MM.1S (cell line): ENCODE measurements around the gene PLCH1.

Source experiments
- DNase-seq: peaks from one replicate; pipeline ENCODE4 v3.0.0-alpha.2; 2015
- H2AFZ ChIP-seq: fragments of 300-600 bp; sonication (generic); 2 replicates; pipeline ENCODE4 v1.6.0; 2016; ENCODE audit warnings: antibody characterized with exemption, low read length
- H3F3A ChIP-seq: fragments of 300-600 bp; sonication (generic); 2 replicates; pipeline ENCODE4 v1.6.1; 2016; ENCODE audit warnings: mild to moderate bottlenecking, antibody characterized with exemption, low read length, moderate library complexity, mixed read lengths; ENCODE audit not compliant: insufficient read depth
- H3K27ac ChIP-seq: fragments of 300-600 bp; sonication (generic); 2 replicates; pipeline ENCODE4 v1.5.1; 2016; ENCODE audit warnings: mild to moderate bottlenecking, low read length
- H3K27me3 ChIP-seq: fragments of 300-600 bp; sonication (generic); replicated peaks from 2 replicates; pipeline ENCODE4 v1.6.0; 2016; ENCODE audit warnings: low read length; ENCODE audit not compliant: insufficient read depth
- H3K36me3 ChIP-seq: fragments of 300-600 bp; sonication (generic); replicated peaks from 2 replicates; pipeline ENCODE4 v1.6.1; 2016; ENCODE audit warnings: mild to moderate bottlenecking, low read length, mixed read lengths; ENCODE audit not compliant: insufficient read depth
- H3K4me1 ChIP-seq: fragments of 300-600 bp; sonication (generic); 2 replicates; pipeline ENCODE4 v1.6.1; 2016; ENCODE audit warnings: low read length, mixed read lengths
- H3K4me2 ChIP-seq: fragments of 300-600 bp; sonication (generic); 2 replicates; pipeline ENCODE4 v1.6.0; 2016; ENCODE audit warnings: low read depth, low read length
- H3K4me3 ChIP-seq: fragments of 300-600 bp; sonication (generic); 2 replicates; pipeline ENCODE4 v1.5.1; 2016; ENCODE audit warnings: low read length, mixed read lengths
- H3K79me2 ChIP-seq: fragments of 300-600 bp; sonication (generic); 2 replicates; pipeline ENCODE4 v1.6.1; 2016; ENCODE audit warnings: mixed run types, low read length, mixed read lengths
- H3K9ac ChIP-seq: fragments of 300-600 bp; sonication (generic); 2 replicates; pipeline ENCODE4 v1.6.1; 2016; ENCODE audit warnings: low read length, mixed read lengths
- H3K9me2 ChIP-seq: fragments of 300-600 bp; sonication (generic); replicated peaks from 2 replicates; pipeline ENCODE4 v1.6.1; 2016; ENCODE audit warnings: mild to moderate bottlenecking, low read length, mixed read lengths; ENCODE audit not compliant: insufficient read depth
- H3K9me3 ChIP-seq: fragments of 300-600 bp; sonication (generic); replicated peaks from 2 replicates; pipeline ENCODE4 v1.6.1; 2016; ENCODE audit warnings: mild to moderate bottlenecking, low read length, mixed read lengths; ENCODE audit not compliant: insufficient read depth
- H4K20me1 ChIP-seq: fragments of 300-600 bp; sonication (generic); 2 replicates; pipeline ENCODE4 v1.6.1; 2016; ENCODE audit warnings: mild to moderate bottlenecking, low read length, moderate library complexity, mixed read lengths; ENCODE audit not compliant: insufficient read depth
- EZH2 ChIP-seq: fragments of 300-600 bp; sonication (generic); optimal IDR thresholded peaks from 2 replicates; pipeline ENCODE3; 2017; ENCODE audit warnings: low read depth, mild to moderate bottlenecking, antibody characterized with exemption, low read length, mixed read lengths
- EZH2phosphoT487 ChIP-seq: fragments of 300-600 bp; sonication (generic); IDR thresholded peaks from 2 replicates; pipeline ENCODE4 v1.6.1; 2018; ENCODE audit warnings: antibody characterized with exemption, low read length
- TF ChIP-seq, protein P1 (sequence below): fragments of 300-600 bp; sonication (generic); IDR thresholded peaks from 2 replicates; pipeline ENCODE4 v1.5.1; 2016; ENCODE audit warnings: antibody characterized with exemption, low read length, mixed read lengths

Gene PLCH1

DNA sequence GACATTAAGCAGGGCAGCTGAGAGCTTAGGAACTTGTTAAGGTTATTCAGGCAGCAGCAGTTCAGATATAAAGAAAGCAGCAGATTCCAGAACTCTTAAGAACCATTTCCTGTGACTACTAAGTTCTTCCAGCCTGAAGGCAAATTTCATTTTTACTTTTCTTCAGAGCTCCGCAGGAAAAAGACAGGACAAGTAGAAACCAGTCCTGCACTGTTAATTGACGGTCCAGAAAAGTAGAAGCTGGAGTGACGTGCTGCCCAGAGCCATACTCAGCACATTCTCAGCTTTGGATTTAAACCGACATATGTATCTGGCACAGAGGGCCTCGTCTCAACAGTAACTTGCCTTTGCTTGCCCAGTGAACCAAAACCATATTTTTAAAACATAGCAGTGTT, 232.0 kb downstream of the PLCH1 start:
- no peak overlapping the region for H3K27ac ChIP-seq
- no peaks in the 10 kb centered on the region for H4K20me1 ChIP-seq
- H3K36me3 ChIP-seq = no peaks in the 10 kb centered on the region
- H3K9me3 ChIP-seq = no peaks in the 10 kb centered on the region
- no peak overlapping the region for H3K9ac ChIP-seq
- no peaks in the 10 kb centered on the region for H3F3A ChIP-seq
- no peak overlapping the region for H3K4me3 ChIP-seq
- H2AFZ ChIP-seq = no peak overlapping the region
- TF ChIP-seq EZH2phosphoT487 (no peak), EZH2 (no peak)
- TF ChIP-seq, protein P1, sequence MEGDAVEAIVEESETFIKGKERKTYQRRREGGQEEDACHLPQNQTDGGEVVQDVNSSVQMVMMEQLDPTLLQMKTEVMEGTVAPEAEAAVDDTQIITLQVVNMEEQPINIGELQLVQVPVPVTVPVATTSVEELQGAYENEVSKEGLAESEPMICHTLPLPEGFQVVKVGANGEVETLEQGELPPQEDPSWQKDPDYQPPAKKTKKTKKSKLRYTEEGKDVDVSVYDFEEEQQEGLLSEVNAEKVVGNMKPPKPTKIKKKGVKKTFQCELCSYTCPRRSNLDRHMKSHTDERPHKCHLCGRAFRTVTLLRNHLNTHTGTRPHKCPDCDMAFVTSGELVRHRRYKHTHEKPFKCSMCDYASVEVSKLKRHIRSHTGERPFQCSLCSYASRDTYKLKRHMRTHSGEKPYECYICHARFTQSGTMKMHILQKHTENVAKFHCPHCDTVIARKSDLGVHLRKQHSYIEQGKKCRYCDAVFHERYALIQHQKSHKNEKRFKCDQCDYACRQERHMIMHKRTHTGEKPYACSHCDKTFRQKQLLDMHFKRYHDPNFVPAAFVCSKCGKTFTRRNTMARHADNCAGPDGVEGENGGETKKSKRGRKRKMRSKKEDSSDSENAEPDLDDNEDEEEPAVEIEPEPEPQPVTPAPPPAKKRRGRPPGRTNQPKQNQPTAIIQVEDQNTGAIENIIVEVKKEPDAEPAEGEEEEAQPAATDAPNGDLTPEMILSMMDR = no peak
- H3K4me1 ChIP-seq = no peaks in the 10 kb centered on the region
- H3K4me2 ChIP-seq = no peak overlapping the region
- DNase-seq = no peak
- no peaks in the 10 kb centered on the region for H3K79me2 ChIP-seq
- H3K27me3 ChIP-seq = no peaks in the 10 kb centered on the region
- H3K9me2 ChIP-seq = no peaks in the 10 kb centered on the region

DNA sequence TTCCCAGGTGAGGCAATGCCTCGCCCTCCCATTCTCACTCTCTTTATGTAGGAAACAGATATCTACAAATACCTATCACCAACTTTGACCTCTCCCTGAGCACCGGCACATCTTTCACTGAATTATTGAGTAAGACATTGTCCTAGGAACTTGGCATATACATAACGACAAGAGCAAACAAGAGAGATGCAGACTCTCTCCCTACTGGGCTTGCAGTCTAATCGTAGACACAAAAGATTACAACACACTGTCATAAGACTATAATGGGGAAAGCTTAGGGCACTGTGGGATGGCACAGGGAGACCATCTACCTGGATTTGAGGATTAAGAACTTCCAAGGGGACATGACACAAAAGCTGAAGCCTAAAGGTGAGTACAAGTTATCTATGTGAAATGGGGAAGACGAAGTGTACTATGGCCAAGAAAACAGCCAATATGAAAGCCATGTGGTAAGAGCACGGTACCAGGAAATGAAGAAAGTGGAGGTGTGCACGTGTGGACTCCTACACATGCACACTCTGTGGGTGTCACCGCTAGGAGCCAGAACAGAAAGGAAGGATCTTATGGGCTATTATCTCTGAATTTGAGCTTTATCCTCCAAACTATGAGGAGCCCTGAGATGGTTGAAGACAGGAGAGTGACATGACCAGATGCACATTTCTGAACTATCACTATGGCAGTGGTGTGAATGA, 232.6 kb downstream of the PLCH1 start:
- Histone ChIP-seq H2AFZ (no peak overlapping the region), H3K4me2 (no peak overlapping the region), H3K9me3 (no peaks in the 10 kb centered on the region), H3K9me2 (no peaks in the 10 kb centered on the region), H3K9ac (no peak overlapping the region), H3K36me3 (no peaks in the 10 kb centered on the region), H3K4me3 (no peak overlapping the region), H3K4me1 (no peaks in the 10 kb centered on the region), H3K79me2 (no peaks in the 10 kb centered on the region), H3K27me3 (no peaks in the 10 kb centered on the region), H3K27ac (no peak overlapping the region), H4K20me1 (no peaks in the 10 kb centered on the region), H3F3A (no peaks in the 10 kb centered on the region)
- TF ChIP-seq EZH2phosphoT487 (no peak), EZH2 (no peak)
- TF ChIP-seq, protein P1 = no peak
- DNase-seq = no peak

DNA sequence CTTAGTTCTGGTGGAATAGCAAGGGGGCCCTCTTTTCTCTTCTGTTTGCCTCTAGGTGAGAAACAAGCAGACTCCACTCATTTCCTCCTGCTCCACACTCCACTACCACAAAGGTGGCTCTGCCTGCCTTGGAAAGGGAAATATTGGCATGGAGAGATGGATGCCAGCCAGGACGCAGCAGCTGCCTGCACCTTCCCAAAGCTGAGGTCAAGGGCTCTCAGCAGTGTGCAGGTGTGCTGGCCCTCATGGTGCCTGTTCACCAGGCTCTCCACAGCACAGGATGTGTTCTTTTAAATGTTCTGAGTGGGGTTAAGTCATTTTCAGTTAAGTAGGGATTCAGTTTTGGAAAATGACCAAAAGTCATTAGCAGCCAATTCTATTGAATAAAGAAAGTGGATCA, 240.2 kb downstream of the PLCH1 start:
- TF ChIP-seq EZH2 = no peak
- TF ChIP-seq, protein P1 = no peak
- TF ChIP-seq EZH2phosphoT487 = no peak
- Histone ChIP-seq H3K4me3 (no peak overlapping the region), H3K4me1 (no peaks in the 10 kb centered on the region), H3K27me3 (no peaks in the 10 kb centered on the region), H3K36me3 (no peaks in the 10 kb centered on the region), H2AFZ (no peak overlapping the region), H3K27ac (no peak overlapping the region), H3F3A (no peaks in the 10 kb centered on the region), H3K9me2 (no peaks in the 10 kb centered on the region), H3K9me3 (no peaks in the 10 kb centered on the region), H3K9ac (no peak overlapping the region), H4K20me1 (no peaks in the 10 kb centered on the region), H3K79me2 (no peaks in the 10 kb centered on the region), H3K4me2 (no peak overlapping the region)
- DNase-seq = no peak
